ENCODE measurements around the gene ROS1. TPM values are rescaled to one million over a fixed set of nuclear protein-coding genes. Genes with fewer than 3 reads are reported as not detected.

ROS1 gene
- polyA plus RNA-seq, 3 donors: 0.11 to 0.16 (median 0.12) TPM

DNA sequence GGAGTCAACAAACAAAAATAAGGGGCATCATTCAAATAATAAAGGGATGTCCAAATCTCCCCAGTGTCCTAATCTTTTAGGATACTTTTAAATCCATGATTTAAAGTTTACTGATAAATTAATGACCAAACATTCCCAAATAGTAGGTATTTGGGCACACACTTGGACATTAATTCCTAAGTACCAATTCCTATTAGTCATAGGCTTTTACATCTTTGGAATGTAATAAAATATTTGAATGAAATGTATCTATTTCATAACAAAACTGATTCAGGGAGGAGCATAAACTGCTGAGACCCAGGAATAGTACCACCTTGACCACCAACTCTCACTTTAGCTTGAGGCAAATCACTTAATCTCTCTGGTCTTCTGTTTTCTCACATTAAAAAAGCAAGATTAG is 116.1 kb downstream of the ROS1 start:
- DNase-seq: no peak

DNA sequence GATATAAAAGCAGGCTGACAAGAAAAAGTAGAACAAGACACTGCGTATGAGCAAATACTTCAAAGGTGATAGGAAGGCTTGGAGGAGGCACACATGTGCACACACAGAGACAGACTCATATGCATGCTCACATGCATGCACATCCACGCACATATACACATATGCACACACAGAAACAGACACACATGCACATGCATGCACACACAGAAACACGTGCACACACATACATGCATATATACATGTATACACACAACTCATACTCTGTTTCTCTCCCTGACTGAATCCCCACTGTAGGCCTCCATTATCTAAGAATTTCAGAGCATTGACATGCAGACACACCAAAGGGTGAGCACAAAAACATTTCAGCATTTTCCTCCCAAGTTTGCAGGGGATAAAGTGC is 116.7 kb downstream of the ROS1 start:
- no peak for DNase-seq

DNA sequence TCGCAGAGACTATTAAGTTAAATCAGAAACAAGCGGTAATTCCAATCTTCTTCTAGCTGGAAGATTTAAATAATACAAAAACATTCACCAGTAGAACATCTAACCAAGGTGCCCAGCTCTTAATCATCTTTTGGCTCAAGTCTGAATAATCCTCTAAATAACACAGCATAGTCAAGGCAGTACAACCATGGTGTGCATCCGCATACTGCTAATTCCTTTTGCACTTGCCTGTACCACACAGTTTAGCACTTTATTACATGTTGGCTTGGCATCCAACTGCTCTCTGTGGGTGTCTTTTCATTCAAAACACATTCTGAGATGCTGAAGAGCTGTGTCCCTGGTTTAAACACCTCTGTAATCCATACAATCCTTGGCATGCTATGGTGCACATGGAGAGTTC is 118.1 kb downstream of the ROS1 start:
- DNase-seq: no peak

DNA sequence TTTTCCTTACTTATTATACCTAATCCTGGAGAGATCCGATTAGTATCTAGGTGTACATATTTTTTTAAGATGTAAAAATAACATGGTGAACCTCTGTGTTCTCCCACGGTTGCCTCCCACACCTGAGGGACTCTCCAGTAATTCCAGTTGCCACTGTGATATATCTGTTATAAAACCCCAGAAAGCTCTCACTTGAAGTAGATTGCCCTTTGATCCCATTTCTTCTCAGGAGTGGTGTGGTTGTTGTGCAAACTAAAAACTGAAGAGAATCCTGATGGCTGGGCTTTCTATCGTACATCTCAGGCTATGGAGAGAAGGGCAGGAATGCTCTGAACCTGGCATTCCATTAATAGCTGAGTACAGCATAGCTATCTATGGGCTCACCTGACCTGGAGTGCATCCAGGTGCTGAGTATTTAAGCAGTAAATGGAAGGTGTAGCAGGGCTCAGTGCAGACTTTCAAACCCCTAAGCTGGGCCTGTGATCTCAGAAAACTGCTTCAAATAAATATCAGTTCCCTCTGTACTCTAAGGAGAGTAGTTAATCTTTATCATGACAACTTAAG is 119.4 kb downstream of the ROS1 start:
- DNase-seq: no peak

DNA sequence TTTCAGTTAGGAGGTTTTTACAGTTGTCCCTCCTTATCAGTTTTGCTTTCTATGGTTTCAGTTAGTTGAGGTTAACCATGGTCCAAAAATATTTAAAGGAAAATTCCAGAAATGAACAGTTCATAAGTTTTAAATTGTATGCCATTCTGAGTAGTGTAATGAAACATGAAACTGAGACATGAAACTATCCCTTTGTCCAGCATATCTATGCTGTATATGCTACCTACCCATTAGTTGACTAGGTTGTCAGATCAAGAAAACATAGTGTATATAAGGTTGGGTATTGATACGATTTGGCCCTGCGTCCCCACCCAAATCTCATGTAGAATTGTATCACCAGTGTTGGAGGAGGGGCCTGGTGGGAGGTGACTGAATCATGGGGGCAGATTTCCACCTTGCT is 121.3 kb downstream of the ROS1 start:
- DNase-seq: no peak

DNA sequence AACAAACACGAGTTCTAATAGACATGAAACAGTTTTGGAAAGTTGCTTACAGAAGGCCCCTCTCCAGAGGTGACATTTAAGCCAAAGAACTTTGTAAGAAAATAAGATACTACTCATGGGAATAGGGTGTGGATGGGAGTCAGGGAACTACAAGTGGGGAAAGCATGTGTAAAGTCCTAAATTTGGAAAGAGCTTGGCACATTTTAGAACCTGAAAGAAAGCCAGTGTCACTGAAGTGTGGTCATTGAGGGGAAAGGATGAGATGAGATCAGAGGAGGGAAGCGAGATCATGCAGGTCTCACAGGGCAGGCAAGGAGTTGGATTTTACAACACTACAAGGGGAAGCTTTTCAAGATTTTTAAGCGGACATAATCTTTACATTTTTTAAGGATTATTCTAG is 122.4 kb downstream of the ROS1 start:
- no peak for DNase-seq

DNA sequence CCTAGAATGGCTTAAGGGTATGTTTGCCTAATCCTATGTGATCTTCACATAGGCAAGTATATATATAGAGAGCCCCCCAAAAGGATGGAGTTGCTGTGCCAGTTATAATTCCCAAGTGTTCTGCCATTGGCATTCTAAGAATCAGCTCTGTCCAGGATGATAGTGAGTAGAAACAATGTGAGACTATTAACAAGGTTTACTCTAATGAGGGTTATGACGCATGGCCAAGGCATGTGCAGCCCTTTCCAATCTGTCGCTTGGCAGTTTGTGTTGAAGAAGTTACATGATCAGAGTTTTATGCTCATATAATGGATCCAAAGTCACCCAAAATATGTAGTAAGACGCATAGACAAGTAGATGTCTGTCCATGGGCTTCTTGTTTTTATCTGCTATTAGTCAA is 126.8 kb downstream of the ROS1 start:
- no peak for DNase-seq

DNA sequence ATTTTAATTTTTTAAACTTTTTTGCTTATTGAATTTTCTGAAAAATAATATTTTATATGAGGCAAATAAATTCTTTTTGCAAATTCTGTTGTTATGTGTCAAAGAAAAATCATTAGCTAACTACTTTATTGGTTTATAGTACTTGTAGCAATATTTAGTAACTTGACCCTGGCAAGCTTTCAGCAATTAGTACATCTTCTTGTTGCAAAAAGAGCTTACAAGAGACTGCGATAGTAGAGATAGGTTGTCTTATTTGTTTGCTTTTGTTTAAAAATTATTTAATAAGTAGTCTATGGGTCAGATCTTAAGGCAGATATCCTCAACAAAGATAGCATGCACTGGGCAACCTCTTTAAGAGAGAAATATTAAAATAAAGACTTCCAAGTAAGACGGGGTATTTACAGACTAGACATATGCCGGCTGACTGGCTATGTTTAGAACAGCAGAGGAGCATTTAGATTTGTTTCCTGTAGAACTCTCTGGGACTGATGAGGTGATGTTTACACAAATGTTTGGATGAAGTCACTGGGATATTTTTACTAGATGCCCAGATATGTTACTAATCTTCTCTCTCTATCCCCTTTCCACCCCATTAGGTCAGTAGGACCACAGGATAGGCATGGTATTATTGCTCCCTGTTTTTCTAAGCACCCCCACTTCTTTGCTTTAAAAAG is 135.4 kb downstream of the ROS1 start:
- DNase-seq: no peak

DNA sequence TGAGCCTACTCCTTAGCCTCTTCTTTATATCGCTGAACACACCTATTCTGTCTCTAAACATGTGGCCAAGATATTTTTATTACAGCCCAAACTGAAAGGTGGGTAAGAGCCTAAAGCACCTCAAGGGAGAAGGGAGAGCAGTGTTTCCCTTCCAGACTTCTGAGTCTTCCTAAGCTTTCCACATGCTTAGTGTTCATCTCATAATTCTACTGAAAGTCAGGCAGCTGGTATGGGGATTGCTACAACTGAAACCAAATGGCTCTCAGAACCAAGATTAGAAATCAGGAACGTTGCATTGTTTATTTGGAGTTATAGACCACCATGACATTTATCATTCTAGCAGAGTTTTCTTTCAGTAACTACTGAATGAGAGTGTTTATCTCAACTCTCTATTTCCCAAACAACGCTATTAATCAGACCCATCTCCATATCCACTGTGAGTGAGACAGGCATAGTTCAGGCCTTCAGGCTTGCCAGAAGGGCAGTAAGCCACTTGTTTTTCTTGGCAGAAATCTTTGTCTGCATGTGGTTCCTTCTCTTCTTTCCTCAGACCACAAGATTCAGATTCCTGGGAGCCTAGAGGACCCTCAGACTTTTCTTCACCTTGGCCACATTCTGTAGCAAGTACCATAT is 137.5 kb downstream of the ROS1 start:
- DNase-seq: no peak

DNA sequence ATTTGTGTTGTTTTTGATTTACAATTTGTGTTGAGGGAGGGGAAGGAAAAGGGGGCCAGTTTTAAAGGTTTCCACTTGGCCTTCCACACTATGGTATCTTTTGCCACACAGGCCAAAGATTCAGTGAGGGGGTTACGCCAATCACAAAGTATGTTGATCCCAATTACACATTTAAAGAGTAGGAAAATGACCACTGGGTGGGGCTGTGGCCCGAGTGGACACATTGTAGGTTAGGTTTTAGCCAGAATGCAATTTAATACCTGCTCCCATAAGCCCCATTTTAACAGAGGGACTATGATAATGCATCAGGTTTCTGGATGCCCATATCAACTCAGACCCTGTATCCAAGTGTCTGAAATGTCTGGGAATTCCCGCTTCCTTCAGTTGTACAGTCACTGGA is 144.8 kb downstream of the ROS1 start:
- no peak for DNase-seq

DNA sequence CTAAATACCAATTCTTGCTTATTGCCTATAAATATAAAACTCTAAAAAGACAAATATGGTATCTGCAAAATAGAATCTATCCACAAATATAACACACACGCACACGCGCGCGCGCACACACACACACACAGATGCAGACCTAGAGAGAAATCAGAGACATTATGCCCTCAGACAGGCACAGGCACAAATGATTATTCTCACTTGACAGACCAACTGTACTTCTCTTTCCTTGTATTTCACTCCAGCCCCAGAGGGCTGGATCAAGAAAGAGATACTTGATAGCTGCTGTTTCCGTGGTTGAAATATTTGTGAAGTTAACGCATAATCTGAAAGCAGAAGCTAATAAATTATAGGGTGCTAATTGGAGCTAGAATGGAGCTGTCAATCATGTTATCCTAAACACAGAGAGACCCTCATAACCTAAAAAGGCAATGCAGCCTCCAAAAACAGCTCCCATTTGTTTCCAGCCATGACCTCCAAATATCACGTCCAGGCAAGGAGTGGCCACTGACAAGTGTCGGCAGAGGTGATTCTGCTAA is 148.9 kb downstream of the ROS1 start:
- no peak for DNase-seq

DNA sequence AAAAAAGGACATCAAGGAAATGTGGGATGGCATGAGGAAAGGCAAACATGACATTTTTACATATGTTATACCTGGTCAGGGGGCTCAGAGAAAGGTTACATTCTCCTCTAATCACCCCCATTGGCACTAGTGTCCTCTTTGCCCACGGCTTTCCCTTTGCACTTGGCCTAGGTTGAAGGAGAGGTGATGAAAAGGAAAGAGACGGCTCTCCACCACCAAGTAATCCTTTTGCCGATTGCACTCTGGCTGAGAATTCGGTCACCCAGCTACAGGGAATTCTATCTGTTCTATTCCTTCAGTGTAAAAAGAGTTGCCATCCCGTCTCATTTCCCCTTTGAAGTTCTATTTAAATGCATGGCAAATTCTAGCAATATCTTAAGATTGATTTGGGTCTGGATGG is 150.0 kb downstream of the ROS1 start:
- DNase-seq: no peak

DNA sequence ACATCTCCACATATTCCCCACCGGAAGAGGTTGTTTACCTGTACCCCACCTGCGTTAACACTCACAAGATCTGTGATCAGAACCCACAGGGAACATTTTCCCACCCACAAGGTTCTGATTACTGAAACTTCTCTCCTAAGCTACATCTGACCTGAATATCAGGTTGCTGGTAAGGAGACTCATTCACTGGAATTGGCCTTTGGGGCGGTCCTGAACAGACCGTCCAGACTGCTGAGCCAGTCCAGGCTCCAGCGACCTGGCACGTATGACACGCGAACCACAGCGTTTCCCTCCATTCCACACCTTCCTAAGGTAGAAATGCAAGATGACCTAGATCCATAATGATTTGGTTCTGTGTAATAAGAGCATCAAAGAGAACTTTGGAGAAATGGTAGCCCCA is 150.5 kb downstream of the ROS1 start:
- DNase-seq: no peak

DNA sequence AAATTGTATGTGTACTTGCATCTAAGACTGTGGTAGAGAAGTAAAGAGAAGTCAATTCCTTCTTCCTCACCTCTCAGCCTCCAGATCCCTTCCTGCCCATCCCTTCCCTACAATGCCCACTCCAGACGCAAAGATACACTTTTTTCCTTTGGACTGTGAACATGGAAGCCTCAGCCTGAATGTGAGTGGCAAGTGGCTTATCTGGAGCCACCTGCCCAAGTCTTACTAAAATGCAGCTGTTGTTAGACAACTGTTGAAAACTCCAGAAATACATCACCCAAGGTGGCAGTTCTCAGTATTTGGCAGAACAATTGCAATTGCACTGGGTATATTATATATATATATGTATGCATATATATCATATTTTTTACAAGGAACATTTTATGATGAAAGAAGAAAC is 152.9 kb downstream of the ROS1 start:
- DNase-seq: no peak

DNA sequence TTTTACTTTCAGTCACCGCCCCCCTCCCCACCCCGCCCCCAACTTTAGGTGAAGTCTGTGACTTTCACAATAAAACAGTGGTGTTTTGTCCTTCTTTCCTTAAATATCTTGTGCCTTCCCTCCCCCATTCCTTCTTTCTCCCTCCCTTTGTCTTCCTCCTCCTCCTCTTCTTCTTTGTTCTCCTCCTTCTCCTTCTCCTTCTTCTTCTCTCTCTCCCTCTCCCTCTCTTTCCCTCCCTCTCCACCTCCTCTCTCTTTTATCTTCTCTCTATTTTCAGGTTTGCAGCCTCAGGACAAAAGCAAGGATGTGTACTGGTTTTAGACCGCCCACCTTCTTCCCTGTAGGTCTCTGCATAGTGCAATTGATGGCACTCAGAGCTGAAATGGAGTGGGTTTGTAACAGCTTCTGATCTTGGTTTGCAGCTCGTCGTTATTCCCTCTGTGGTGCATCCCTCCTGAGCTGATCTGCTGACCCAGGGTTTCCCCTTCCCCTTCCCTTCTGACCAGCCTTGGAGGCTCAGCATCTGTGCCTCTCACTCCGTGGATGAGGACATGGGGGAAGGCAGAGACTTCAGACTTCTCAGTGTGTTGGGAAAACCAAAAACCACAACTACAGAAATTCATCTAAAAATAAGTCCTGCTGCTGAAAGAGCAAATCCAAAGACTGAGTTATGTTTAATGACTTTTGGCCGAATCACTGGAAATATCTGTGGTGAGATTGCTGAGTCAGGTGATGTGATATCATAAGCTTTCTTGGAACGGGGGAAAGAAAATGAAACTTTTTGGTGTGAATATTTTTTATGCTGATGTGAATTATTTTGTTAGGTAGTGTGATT is 153.5 kb downstream of the ROS1 start:
- no peak for DNase-seq

DNA sequence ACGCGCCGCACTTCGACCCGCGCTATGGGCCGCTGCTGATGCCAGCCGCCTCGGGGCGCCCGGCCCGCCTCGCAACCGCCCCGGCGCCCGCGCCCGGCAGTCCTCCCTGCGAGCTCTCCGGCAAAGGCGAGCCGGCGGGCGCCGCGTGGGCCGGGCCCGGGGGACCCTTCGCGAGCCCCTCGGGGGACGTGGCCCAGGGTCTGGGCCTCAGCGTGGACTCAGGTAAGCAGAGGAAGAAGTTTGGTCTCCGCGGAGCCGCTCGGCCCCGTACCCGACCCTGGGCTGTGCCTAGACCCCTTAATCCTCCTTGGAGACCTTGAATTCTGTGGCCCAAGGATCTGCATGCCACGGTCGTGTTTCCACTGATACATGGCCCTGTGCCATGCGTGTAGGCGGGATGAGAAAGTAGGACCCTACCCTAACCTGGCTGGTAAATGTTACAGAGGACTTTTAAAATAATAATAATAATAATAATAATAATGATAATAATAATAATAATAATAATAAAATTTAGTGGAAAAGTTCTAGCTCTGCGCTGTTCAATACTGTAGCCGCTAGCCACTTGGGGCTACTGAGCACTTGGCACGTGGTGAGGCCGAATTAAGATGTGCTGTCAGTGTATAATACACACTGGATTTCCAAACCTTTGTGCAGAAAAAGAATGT is 154.8 kb downstream of the ROS1 start:
- DNase-seq: no peak

DNA sequence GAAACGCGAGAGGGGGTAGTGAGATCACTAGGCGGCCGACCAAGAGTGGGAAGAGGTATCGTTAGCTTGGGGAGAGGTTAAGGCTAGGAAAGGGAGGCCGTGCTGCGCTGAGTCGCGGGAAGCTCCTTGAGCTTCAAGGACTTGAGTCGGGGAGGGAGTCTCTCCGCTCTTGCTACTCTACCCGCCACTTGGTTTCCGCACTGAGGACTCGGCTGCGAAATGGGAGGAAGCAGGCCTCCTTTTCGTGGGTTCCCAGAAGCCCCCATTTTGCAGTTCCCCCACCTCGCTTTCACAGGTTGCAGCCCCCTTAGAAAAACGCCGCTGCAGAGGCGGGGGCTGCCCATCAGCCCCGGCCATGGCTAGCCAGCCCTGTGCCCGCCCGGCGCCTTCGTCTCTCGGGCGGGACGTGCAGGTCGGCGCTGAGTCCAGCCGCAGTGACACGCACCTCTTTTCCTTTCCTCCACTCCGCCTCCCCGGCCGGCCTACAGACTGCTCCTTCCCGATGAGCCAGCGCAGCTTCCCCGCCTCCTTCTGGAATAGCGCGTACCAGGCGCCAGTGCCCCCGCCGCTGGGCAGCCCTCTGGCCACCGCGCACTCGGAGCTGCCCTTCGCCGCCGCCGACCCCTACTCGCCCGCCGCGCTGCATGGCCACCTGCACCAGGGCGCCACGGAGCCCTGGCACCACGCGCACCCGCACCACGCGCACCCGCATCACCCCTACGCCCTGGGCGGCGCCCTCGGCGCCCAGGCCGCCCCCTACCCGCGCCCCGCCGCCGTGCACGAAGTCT is 155.5 kb downstream of the ROS1 start:
- DNase-seq: no peak

DNA sequence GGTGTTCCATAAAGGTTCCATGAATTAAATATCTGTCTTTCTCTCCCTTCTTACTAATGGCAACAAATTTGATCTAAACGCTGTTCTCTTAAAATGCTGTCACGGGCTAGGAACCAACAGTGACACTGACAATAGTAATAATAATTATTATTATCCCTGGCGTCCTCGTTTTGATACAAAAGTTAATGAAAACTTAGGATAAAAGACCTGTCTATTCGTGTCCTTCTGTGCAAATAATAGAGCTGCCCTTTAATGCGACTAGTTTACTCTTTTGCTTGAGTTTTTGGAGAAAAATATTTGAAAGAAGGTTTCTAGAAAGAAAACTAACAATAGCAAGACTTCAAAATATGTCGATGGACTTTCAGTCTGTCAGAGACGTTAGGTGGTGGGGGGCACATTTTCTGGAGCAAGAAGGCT is 156.1 kb downstream of the ROS1 start:
- DNase-seq: no peak

DNA sequence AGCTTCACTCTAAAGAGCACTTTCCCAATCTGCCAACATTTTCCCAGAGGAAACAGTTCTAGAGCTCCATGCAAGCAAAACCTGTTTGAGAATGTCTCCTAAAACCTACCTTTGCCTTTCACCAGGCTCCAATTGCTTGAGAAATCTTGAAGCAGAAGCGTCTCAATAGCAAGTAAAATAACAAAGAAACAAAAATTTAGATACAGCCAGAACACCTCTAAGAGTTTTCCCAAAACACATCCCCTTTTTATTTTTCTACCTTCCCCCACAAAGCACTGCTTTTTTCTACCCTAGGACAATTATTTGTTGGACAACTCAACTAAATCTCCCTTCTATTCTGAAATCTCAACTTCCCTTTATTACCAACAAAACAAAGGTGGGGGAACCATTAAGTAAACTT is 156.8 kb downstream of the ROS1 start:
- DNase-seq: no peak

DNA sequence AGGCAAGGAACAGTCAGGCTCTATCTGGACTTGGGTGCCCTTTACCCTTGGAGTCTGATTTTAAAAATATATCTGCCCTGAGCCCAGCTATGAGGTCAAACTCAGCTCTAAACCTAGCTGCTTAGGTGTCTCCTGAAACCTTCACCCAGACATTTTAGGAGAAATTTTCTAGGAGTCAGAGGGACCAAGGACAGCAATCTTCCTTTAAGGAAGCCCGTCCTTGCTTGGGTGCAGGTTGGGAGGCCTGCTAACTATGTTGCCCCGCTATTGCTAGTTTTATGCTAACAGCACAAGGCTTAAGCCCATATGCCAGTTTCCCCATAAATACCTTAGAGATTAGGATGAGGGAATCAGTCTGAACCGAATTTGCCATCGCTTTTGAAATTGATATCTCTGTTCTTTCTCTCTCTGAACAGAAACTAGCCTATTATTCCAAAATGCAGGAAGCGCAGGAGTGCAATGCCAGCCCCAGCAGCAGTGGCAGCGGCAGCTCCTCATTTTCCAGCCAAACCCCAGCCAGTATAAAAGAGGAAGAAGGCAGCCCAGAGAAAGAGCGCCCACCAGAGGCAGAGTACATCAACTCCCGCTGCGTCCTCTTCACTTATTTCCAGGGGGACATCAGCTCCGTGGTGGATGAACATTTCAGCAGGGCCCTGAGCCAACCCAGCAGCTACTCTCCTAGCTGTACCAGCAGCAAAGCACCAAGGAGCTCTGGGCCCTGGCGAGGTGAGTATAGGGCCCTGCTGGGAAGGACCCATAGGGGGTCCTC is 157.8 kb downstream of the ROS1 start:
- DNase-seq: no peak

DNA sequence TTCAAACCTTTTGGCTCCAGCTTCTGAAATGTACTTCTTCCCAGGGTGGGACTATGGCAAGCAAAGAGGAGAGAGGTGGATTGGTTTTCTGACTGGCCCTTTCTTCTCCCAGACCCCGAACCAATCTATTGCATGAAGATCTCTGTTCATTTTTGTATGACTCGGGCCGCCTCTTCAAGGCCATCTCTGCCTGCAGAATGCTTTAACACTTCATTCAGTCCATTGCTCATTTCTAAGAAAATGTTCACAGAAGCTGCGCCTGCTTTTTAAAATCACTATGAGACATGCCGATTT is 158.7 kb downstream of the ROS1 start:
- no peak for DNase-seq

Measured in renal pelvis (tissue), 4 donors.